Heart left ventricle (tissue), 13 donors: Measurements from ENCODE around the gene SP140.

ENCODE experiments used
- CTCF ChIP-seq, 12 donors: fragments of 200-600 bp; sonication (generic) in 4 of 12; IDR thresholded peaks; one replicate each; pipeline versions ENCODE4 v1.5.0 to v1.8.0; 2018 to 2022; ENCODE audit warnings: antibody characterized with exemption in 12 of 12, mild to moderate bottlenecking in 5 of 12
- POLR2A ChIP-seq, 2 donors: fragments of 450-650 bp; IDR thresholded peaks; one replicate each; pipeline ENCODE4 v1.6.1; 2017; ENCODE audit warnings: antibody characterized with exemption in 2 of 2, mild to moderate bottlenecking in 2 of 2, moderate library complexity in 2 of 2
- donor health status: ischemic (EF 13 %, LVEDD 7.1; RV severe dilation, severe dysfunction).
- donor health status: DM: no; HTN: yes; CAD: no.
- donor health status: DM: no; HTN: no; CAD: no.
- donor health status: ischemic (EF 25% LVEDD 6.9; RV normal size, moderate dysfunction).
- donor health status: ischemic (EF 25% LVEDD 5.7; RV mildly dilated, moderate dysfunction).
- donor health status: ischemic (EF 35%, LVEDD 5.7; RV mildly dilated, moderate dysfunction).
- donor health status: nonischemic (EF 11% LVEDD 7.7; RV severe dilation, severe dysfunction).
- donor health status: DM: yes; HTN: yes; CAD: no.
- donor health status: PGD.
- donor health status: ischemic (EF 29% LVEDD 5.4; RV normal size, mild dysfunction).
- donor health status: nonischemic (EF 23%, LVEDD 6.1; RV moderate dilation, normal function).

- TF ChIP-seq CTCF (IDR thresholded peaks at IDR 0.05) = no peak
- no peak for TF ChIP-seq POLR2A (IDR thresholded peaks at IDR 0.05)
These were observed 81.9 kb downstream of the SP140 start for GRCh38 chr2:230307485-230307884.
